Thyroid gland (tissue), 4 donors: ENCODE measurements around the gene AMDHD2.
"Not testable (repeated sequence)": the region's sequence is repeated elsewhere in the genome, so short reads cannot be mapped to it uniquely, and the experiment has no call there.

Experiments
- POLR2A ChIP-seq, 2 donors: fragments of 450-650 bp; IDR thresholded peaks; one replicate each; pipeline ENCODE4 v1.6.1; 2017; ENCODE audit warnings: antibody characterized with exemption in 2 of 2, mild to moderate bottlenecking in 2 of 2, moderate library complexity in 1 of 2
- TF ChIP-seq, protein P1 (sequence below), 6 experiments: fragments of 200-600 bp in 3 of 6; fragments of 450-650 bp in 3 of 6; sonication (generic) in 3 of 6; IDR thresholded peaks; one replicate each; pipeline ENCODE4 v1.5.1; 2016 to 2019; ENCODE audit warnings: antibody characterized with exemption in 6 of 6, mild to moderate bottlenecking in 2 of 6, inconsistent platforms in 1 of 6, moderate library complexity in 1 of 6

DNA sequence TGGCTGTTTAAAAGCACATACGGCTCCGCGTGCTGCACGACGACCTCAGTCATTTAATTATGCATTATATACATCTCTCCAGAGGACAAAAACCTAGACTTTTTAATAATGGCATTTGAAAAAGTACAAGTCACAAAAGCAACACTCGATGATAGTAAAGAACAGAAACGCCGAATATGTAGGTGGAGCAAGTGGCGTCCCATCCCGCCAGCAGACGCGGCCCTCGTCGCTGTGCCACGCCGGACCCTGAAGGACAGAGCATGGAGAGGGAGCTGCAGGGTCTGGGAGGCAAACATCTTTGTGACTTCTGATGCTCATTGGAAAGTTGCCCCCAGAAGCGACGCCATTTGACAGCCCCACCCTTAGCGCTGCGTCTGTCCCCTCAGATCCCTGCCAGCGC is 55.7 kb downstream of the AMDHD2 start:
- TF ChIP-seq, protein P1, sequence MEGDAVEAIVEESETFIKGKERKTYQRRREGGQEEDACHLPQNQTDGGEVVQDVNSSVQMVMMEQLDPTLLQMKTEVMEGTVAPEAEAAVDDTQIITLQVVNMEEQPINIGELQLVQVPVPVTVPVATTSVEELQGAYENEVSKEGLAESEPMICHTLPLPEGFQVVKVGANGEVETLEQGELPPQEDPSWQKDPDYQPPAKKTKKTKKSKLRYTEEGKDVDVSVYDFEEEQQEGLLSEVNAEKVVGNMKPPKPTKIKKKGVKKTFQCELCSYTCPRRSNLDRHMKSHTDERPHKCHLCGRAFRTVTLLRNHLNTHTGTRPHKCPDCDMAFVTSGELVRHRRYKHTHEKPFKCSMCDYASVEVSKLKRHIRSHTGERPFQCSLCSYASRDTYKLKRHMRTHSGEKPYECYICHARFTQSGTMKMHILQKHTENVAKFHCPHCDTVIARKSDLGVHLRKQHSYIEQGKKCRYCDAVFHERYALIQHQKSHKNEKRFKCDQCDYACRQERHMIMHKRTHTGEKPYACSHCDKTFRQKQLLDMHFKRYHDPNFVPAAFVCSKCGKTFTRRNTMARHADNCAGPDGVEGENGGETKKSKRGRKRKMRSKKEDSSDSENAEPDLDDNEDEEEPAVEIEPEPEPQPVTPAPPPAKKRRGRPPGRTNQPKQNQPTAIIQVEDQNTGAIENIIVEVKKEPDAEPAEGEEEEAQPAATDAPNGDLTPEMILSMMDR (IDR thresholded peaks at IDR 0.05) = not testable (repeated sequence)
- not testable (repeated sequence) for TF ChIP-seq POLR2A (IDR thresholded peaks at IDR 0.05)
